H9 (cell line): ENCODE results near the gene APOC1. TPM values are rescaled to one million over a fixed set of nuclear protein-coding genes. Genes with fewer than 3 reads are reported as not detected.

Experiments used
- DNase-seq: peaks from one replicate; pipeline ENCODE4 v3.0.0-alpha.2; 2017
- H2AFZ ChIP-seq: one replicate; pipeline ENCODE4 v1.6.1; 2013; ENCODE audit warnings: mild to moderate bottlenecking, low read length, control low read depth, moderate library complexity
- H2AK5ac ChIP-seq: 2 replicates; pipeline ENCODE4 v1.6.1; 2013; ENCODE audit warnings: low read length, control low read depth, mixed read lengths; ENCODE audit not compliant: insufficient read length
- H2BK120ac ChIP-seq: one replicate; pipeline ENCODE4 v1.6.1; 2013; ENCODE audit warnings: low read depth, mild to moderate bottlenecking, low read length, control low read depth, inconsistent platforms; ENCODE audit not compliant: poor library complexity, severe bottlenecking
- H2BK12ac ChIP-seq: 2 replicates; pipeline ENCODE4 v1.6.1; 2013; ENCODE audit warnings: low read length, control low read depth, mixed read lengths, low read depth; ENCODE audit not compliant: insufficient read length
- H2BK15ac ChIP-seq: 2 replicates; pipeline ENCODE4 v1.6.1; 2013; ENCODE audit warnings: low read depth, low read length, control low read depth
- H2BK20ac ChIP-seq: one replicate; pipeline ENCODE4 v1.6.1; 2013; ENCODE audit warnings: low read depth, mild to moderate bottlenecking, low read length, control low read depth, inconsistent platforms; ENCODE audit not compliant: poor library complexity, severe bottlenecking
- H2BK5ac ChIP-seq: 2 replicates; pipeline ENCODE4 v1.6.1; 2013; ENCODE audit warnings: low read length, control low read depth, mixed read lengths; ENCODE audit not compliant: insufficient read length
- H3K14ac ChIP-seq: 2 replicates; pipeline ENCODE4 v1.6.1; 2013; ENCODE audit warnings: low read length, control low read depth; ENCODE audit not compliant: insufficient read depth
- H3K18ac ChIP-seq: 2 replicates; pipeline ENCODE4 v1.6.1; 2013; ENCODE audit warnings: low read depth, mild to moderate bottlenecking, mixed read lengths, low read length, control low read depth; ENCODE audit not compliant: insufficient read length
- H3K23ac ChIP-seq: 2 replicates; pipeline ENCODE4 v1.6.1; 2013; ENCODE audit warnings: low read length, control low read depth, mixed read lengths, low read depth; ENCODE audit not compliant: insufficient read length
- H3K23me2 ChIP-seq: 2 replicates; pipeline ENCODE4 v1.6.1; 2013; ENCODE audit warnings: low read depth, mild to moderate bottlenecking, mixed read lengths, low read length, control low read depth; ENCODE audit not compliant: insufficient read length, poor library complexity, severe bottlenecking
- H3K27ac ChIP-seq: 2 replicates; pipeline ENCODE4 v1.5.1; 2013; ENCODE audit warnings: low read length, control low read depth, mixed read lengths, low read depth; ENCODE audit not compliant: insufficient read length
- H3K27me3 ChIP-seq: 2 replicates; pipeline ENCODE4 v1.6.1; 2013; ENCODE audit warnings: low read length, control low read depth, inconsistent platforms; ENCODE audit not compliant: insufficient read depth
- H3K4ac ChIP-seq: 2 replicates; pipeline ENCODE4 v1.6.1; 2013; ENCODE audit warnings: low read depth, mild to moderate bottlenecking, control low read depth, inconsistent platforms, low read length, moderate library complexity
- H3K4me1 ChIP-seq: 2 replicates; pipeline ENCODE4 v1.6.1; 2013; ENCODE audit warnings: low read length, control low read depth, inconsistent platforms; ENCODE audit not compliant: insufficient read depth
- H3K4me2 ChIP-seq: 2 replicates; pipeline ENCODE4 v1.6.1; 2013; ENCODE audit warnings: low read length, control low read depth, mixed read lengths; ENCODE audit not compliant: insufficient read length, insufficient read depth
- H3K56ac ChIP-seq: 2 replicates; pipeline ENCODE4 v1.6.1; 2013; ENCODE audit warnings: low read depth, mild to moderate bottlenecking, mixed read lengths, low read length, control low read depth; ENCODE audit not compliant: insufficient read length
- H3K79me1 ChIP-seq: 2 replicates; pipeline ENCODE4 v1.6.1; 2013; ENCODE audit warnings: low read depth, mild to moderate bottlenecking, moderate library complexity, low read length, control low read depth, inconsistent platforms; ENCODE audit not compliant: insufficient read depth, poor library complexity, severe bottlenecking
- H3K79me2 ChIP-seq: 2 replicates; pipeline ENCODE4 v1.6.1; 2013; ENCODE audit warnings: low read length, control low read depth, inconsistent platforms; ENCODE audit not compliant: insufficient read depth
- H3K9ac ChIP-seq: 2 replicates; pipeline ENCODE4 v1.6.1; 2013; ENCODE audit warnings: low read length, control low read depth, mixed read lengths; ENCODE audit not compliant: insufficient read length; ENCODE audit errors: extremely low read depth
- H3K9me3 ChIP-seq: one replicate; pipeline ENCODE4 v1.6.1; 2013; ENCODE audit warnings: low read depth, low read length, inconsistent platforms; ENCODE audit not compliant: control insufficient read depth
- H3T11ph ChIP-seq: one replicate; pipeline ENCODE4 v1.6.1; 2013; ENCODE audit warnings: mild to moderate bottlenecking, low read length, control low read depth, inconsistent platforms
- H4K20me1 ChIP-seq: one replicate; pipeline ENCODE4 v1.6.1; 2013; ENCODE audit not compliant: control insufficient read depth, insufficient read length, insufficient read depth
- H4K5ac ChIP-seq: 2 replicates; pipeline ENCODE4 v1.6.1; 2013; ENCODE audit warnings: low read depth, mild to moderate bottlenecking, mixed read lengths, low read length, control low read depth; ENCODE audit not compliant: insufficient read length
- H4K8ac ChIP-seq: replicated peaks from 2 replicates; pipeline ENCODE4 v1.6.1; 2013; ENCODE audit warnings: low read length, control low read depth, mixed read lengths, low read depth; ENCODE audit not compliant: insufficient read length
- H4K91ac ChIP-seq: 2 replicates; pipeline ENCODE4 v1.6.1; 2013; ENCODE audit warnings: low read depth, mild to moderate bottlenecking, moderate library complexity, mixed read lengths, low read length, control low read depth; ENCODE audit not compliant: insufficient read length
- H3K27ac Mint-ChIP-seq, 3 experiments: 2 replicates in 2 of 3; 3 replicates in 1 of 3; pipeline ENCODE4 v1.8.0; 2020 to 2021; ENCODE audit warnings: mixed read lengths in 3 of 3, mild to moderate bottlenecking in 1 of 3, moderate library complexity in 1 of 3
- H3K27me3 Mint-ChIP-seq: 2 replicates; pipeline ENCODE4 v1.8.0; 2021; ENCODE audit warnings: low read depth, mild to moderate bottlenecking, moderate library complexity, mixed read lengths
- H3K36me3 Mint-ChIP-seq, 3 experiments: 2 replicates in 2 of 3; 3 replicates in 1 of 3; pipeline ENCODE4 v1.8.0; 2020 to 2021; ENCODE audit warnings: low read depth in 3 of 3, mixed read lengths in 3 of 3; ENCODE audit not compliant: insufficient read depth in 1 of 3
- H3K4me1 Mint-ChIP-seq, 2 experiments: 2 replicates each; pipeline ENCODE4 v1.8.0; 2020; ENCODE audit warnings: mixed read lengths in 2 of 2
- H3K4me3 Mint-ChIP-seq, 2 experiments: 2 replicates in 1 of 2; 3 replicates in 1 of 2; pipeline ENCODE4 v1.8.0; 2020 to 2021; ENCODE audit warnings: mild to moderate bottlenecking in 2 of 2, mixed read lengths in 2 of 2, moderate library complexity in 1 of 2
- H3K9me3 Mint-ChIP-seq, 2 experiments: 2 replicates in 1 of 2; 3 replicates in 1 of 2; pipeline ENCODE4 v1.8.0; 2020; ENCODE audit warnings: mild to moderate bottlenecking in 2 of 2, mixed read lengths in 2 of 2, moderate library complexity in 1 of 2
- CTCF ChIP-seq: fragments of 200-600 bp; sonication (generic); conservative IDR thresholded peaks from 3 replicates; pipeline ENCODE4 v1.8.0; 2021; ENCODE audit warnings: antibody characterized with exemption, mild to moderate bottlenecking
- WGBS: extraction: QIAGEN DNeasy Blood & Tissue Kit; methylation state at CpG from one replicate; pipeline ENCODE4 v1.1.7; 2013; ENCODE audit warnings: missing lambda C conversion rate, low lambda C conversion rate, mixed read lengths; ENCODE audit not compliant: insufficient read length; ENCODE audit errors: extremely low coverage; 5-methylcytosine and 5-hydroxymethylcytosine counted together
- total RNA-seq: library from RNA; stranded (reverse); gene quantifications from 2 replicates; pipeline ENCODE4 v1.2.1, GENCODE V29; 2021

APOC1 gene
- total RNA-seq, 1 experiment from 2014 or later = 78.1 TPM

DNA sequence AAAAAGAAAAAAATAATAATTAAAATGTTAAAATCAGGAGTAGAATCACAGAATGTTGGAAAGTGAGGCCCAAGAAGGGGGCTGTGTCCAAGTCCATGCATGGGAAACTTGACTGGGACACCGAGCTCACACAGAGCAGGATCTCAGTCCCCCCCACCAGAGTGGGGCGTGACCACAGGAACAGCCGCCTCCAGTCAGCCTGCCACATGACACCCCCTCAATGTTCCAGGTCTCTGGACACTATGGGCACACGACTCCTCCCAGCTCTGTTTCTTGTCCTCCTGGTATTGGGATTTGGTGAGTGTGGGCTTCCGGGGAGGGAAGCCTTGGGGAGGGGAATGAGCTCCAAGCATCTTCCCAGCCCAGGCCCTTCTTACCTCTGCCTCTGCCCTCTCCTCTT lies 33.8 kb downstream of the APOC1 start:
- Mint-ChIP-seq H3K27me3 (peaks cover 2% of the 10 kb centered on the region; the same call in 1 of the 2 replicates), H3K36me3 (peaks cover 0 to 9% (median 5%) of the 10 kb centered on the region in 3 experiments; a peak in 4 of 7 replicates), H3K4me3 (no peak overlapping the region; a peak in 1 of 5 replicates), H3K4me1 (0 out of 4 replicates have a peak, but pooled peaks cover 0 to 2% of the 10 kb centered on the region in 2 experiments), H3K9me3 (no peaks in the 10 kb centered on the region), H3K27ac (no peak overlapping the region; a peak in 1 of 7 replicates)
- Histone ChIP-seq H2AK5ac (no peak overlapping the region), H4K5ac (no peak overlapping the region), H3K14ac (no peak overlapping the region), H3K18ac (no peak overlapping the region), H3K27me3 (no peaks in the 10 kb centered on the region), H3K79me2 (no peaks in the 10 kb centered on the region), H2BK15ac (no peak overlapping the region), H2BK20ac (no peak overlapping the region), H3K4me1 (no peaks in the 10 kb centered on the region), H4K20me1 (no peaks in the 10 kb centered on the region), H2AFZ (no peak overlapping the region), H3K23ac (no peak overlapping the region), H2BK120ac (no peak overlapping the region), H2BK5ac (no peak overlapping the region), H2BK12ac (no peak overlapping the region), H3K23me2 (peaks cover 3% of the 10 kb centered on the region), H3K27ac (no peak overlapping the region), H3K56ac (no peak overlapping the region), H3K4me2 (no peak overlapping the region), H4K91ac (no peak overlapping the region), H4K8ac (no peak overlapping the region), H3T11ph (no peak overlapping the region), H3K9ac (no peak overlapping the region), H3K9me3 (no peaks in the 10 kb centered on the region), H3K79me1 (no peaks in the 10 kb centered on the region), H3K4ac (no peak overlapping the region)
- WGBS = no CpG with 5 or more reads among the region's 5 CpGs
- no peak for DNase-seq
- no peak for TF ChIP-seq CTCF
